CD14-positive monocyte (primary cell): ENCODE data around the gene AKAP8. TPM values are rescaled to one million over a fixed set of nuclear protein-coding genes. Genes with fewer than 3 reads are reported as not detected.

Experiments used
- DNase-seq, 3 donors: peaks; one replicate each; pipeline ENCODE4 v3.0.0-alpha.2; 2011 to 2022
- H2AFZ ChIP-seq: 2 replicates; pipeline ENCODE4 v1.6.0; 2012; ENCODE audit warnings: mild to moderate bottlenecking, low read depth, low read length, inconsistent platforms; ENCODE audit not compliant: insufficient read depth, poor library complexity, severe bottlenecking
- H3K27ac ChIP-seq, 2 donors: 1 replicate in 1 of 2; 2 replicates in 1 of 2; pipeline ENCODE4 v1.5.1; 2012 to 2013; ENCODE audit warnings: low read length in 2 of 2, control low read depth in 1 of 2, inconsistent platforms in 1 of 2, low read depth in 1 of 2, mild to moderate bottlenecking in 1 of 2
- H3K27me3 ChIP-seq, 2 donors: one replicate each; pipeline versions ENCODE4 v1.6.0 to v1.6.1; 2011 to 2013; ENCODE audit warnings: low read length in 2 of 2; ENCODE audit not compliant: control insufficient read depth in 2 of 2, insufficient read depth in 2 of 2
- H3K36me3 ChIP-seq, 2 donors: replicated peaks in 1 of 2; 1 replicate in 1 of 2; 2 replicates in 1 of 2; pipeline versions ENCODE4 v1.5.1 to v1.6.1; 2012 to 2013; ENCODE audit warnings: low read length in 2 of 2, control low read depth in 1 of 2, inconsistent platforms in 1 of 2, mild to moderate bottlenecking in 1 of 2; ENCODE audit not compliant: insufficient read depth in 2 of 2, control insufficient read depth in 1 of 2
- H3K4me1 ChIP-seq, 2 donors: 1 replicate in 1 of 2; 2 replicates in 1 of 2; pipeline versions ENCODE4 v1.5.1 to v1.6.1; 2012 to 2013; ENCODE audit warnings: low read length in 2 of 2, control low read depth in 1 of 2, inconsistent platforms in 1 of 2, mild to moderate bottlenecking in 1 of 2, moderate library complexity in 1 of 2; ENCODE audit not compliant: insufficient read depth in 2 of 2, control insufficient read depth in 1 of 2
- H3K4me2 ChIP-seq: replicated peaks from 2 replicates; pipeline ENCODE3; 2012; ENCODE audit warnings: low read length, moderate library complexity, mild to moderate bottlenecking; ENCODE audit not compliant: poor library complexity, severe bottlenecking; ENCODE audit errors: extremely low read depth
- H3K4me3 ChIP-seq, 3 experiments: fragments of 200-600 bp in 1 of 3; sonication (generic) in 1 of 3; replicated peaks in 1 of 3; 1 replicate in 2 of 3; 2 replicates in 1 of 3; pipeline ENCODE4 v1.5.1; 2011 to 2013; ENCODE audit warnings: low read length in 3 of 3, mild to moderate bottlenecking in 3 of 3, control low read depth in 2 of 3, low read depth in 2 of 3, inconsistent platforms in 1 of 3, moderate library complexity in 1 of 3
- H3K79me2 ChIP-seq: 2 replicates; pipeline ENCODE4 v1.6.0; 2012; ENCODE audit warnings: mild to moderate bottlenecking, control low read depth, inconsistent platforms, low read length, moderate library complexity; ENCODE audit not compliant: insufficient read depth
- H3K9ac ChIP-seq: 2 replicates; pipeline ENCODE4 v1.6.0; 2017; ENCODE audit warnings: low read length, mild to moderate bottlenecking; ENCODE audit not compliant: insufficient read depth, poor library complexity, severe bottlenecking
- H3K9me3 ChIP-seq, 2 donors: replicated peaks in 1 of 2; 1 replicate in 1 of 2; 2 replicates in 1 of 2; pipeline versions ENCODE4 v1.5.1 to v1.6.1; 2012 to 2013; ENCODE audit warnings: low read length in 2 of 2, control low read depth in 1 of 2; ENCODE audit not compliant: control insufficient read depth in 1 of 2, insufficient read depth in 1 of 2
- H4K20me1 ChIP-seq: 2 replicates; pipeline ENCODE4 v1.6.0; 2012; ENCODE audit warnings: mild to moderate bottlenecking, low read length, control low read depth, moderate library complexity; ENCODE audit not compliant: insufficient read depth
- H3K27ac Mint-ChIP-seq, 7 donors: one replicate each; pipeline ENCODE4 v1.8.0; 2020; ENCODE audit warnings: mild to moderate bottlenecking in 7 of 7, mixed read lengths in 7 of 7, moderate library complexity in 6 of 7, inconsistent platforms in 2 of 7
- H3K27me3 Mint-ChIP-seq, 3 donors: one replicate each; pipeline ENCODE4 v1.8.0; 2021 to 2022; ENCODE audit warnings: low read depth in 3 of 3, mild to moderate bottlenecking in 3 of 3, mixed read lengths in 3 of 3, moderate library complexity in 3 of 3, inconsistent platforms in 1 of 3
- H3K36me3 Mint-ChIP-seq, 2 donors: one replicate each; pipeline ENCODE4 v1.8.0; 2020; ENCODE audit warnings: mixed read lengths in 2 of 2, inconsistent platforms in 1 of 2, mild to moderate bottlenecking in 1 of 2
- H3K4me1 Mint-ChIP-seq: one replicate; pipeline ENCODE4 v1.8.0; 2020; ENCODE audit warnings: mild to moderate bottlenecking, mixed read lengths
- H3K4me3 Mint-ChIP-seq, 2 donors: one replicate each; pipeline ENCODE4 v1.8.0; 2020; ENCODE audit warnings: mild to moderate bottlenecking in 2 of 2, mixed read lengths in 2 of 2, moderate library complexity in 1 of 2
- H3K9me3 Mint-ChIP-seq, 7 donors: one replicate each; pipeline ENCODE4 v1.8.0; 2020 to 2022; ENCODE audit warnings: mixed read lengths in 7 of 7, mild to moderate bottlenecking in 6 of 7, moderate library complexity in 6 of 7, inconsistent platforms in 2 of 7
- WGBS: methylation state at CpG from one replicate; pipeline ENCODE4 v1.1.5; 2013; ENCODE audit warnings: missing lambda C conversion rate; ENCODE audit not compliant: insufficient coverage; 5-methylcytosine and 5-hydroxymethylcytosine counted together
- intact Hi-C, 2 donors: fragments of 100-400 bp; cut with micrococcal nuclease; formaldehyde crosslinking; loops; one replicate each; pipeline versions ENCODE4 v1.15.0 to v1.15.1; 2023
- polyA plus RNA-seq, 3 donors: library from polyadenylated mRNA; depleted of rRNA in 1 of 3; unstranded in 2 of 3; stranded (reverse) in 1 of 3; fragments of 300-500 nt in 2 of 3; fragments of >200 nt in 1 of 3; fragmentation: Illumina TruSeq in 2 of 3; gene quantifications; 1 replicate in 2 of 3; 2 replicates in 1 of 3; pipeline ENCODE4 v1.2.3, GENCODE V29; 2012 to 2021
- TF ChIP-seq, protein P1 (sequence below): fragments of 200-600 bp; IDR thresholded peaks from one replicate; pipeline ENCODE4 v1.8.0; 2022; ENCODE audit warnings: antibody characterized with exemption, mild to moderate bottlenecking

Gene AKAP8
- polyA plus RNA-seq, 3 donors: 8.0 to 25.9 (median 12.3) TPM

DNA sequence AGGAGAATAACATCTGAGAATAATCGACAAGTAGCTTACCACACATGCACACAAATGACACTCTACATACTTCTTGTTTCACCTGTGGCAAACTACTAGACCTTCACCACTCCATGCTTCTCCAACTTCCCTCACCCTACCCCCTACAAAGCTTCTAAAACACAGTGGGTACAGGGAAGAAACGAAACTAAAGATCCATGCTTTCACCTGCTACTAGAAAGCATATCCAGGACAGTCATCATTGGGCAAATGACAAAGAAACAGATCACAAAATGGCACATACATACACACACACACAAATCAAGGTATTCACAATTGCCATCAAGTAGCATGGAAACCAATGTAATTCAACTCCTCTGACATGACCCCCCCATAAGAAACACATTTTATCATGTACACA is 57.8 kb downstream of the AKAP8 start:
- Histone ChIP-seq H3K79me2 (peaks cover 100% of the 10 kb centered on the region), H3K4me2 (no peak overlapping the region), H3K27me3 (no peaks in the 10 kb centered on the region), H3K4me1 (peaks cover 77 to 80% of the 10 kb centered on the region in 2 donors), H3K27ac (peak overlapping the region in 1 of 2 donors; percentile 57), H3K36me3 (no peaks in the 10 kb centered on the region), H3K4me3 (no peak overlapping the region), H3K9me3 (no peaks in the 10 kb centered on the region), H4K20me1 (peaks cover 100% of the 10 kb centered on the region), H2AFZ (no peak overlapping the region), H3K9ac (no peak overlapping the region)
- peaks cover 0 to 3% (median 0%) of the 10 kb centered on the region in 7 donors for H3K9me3 Mint-ChIP-seq
- TF ChIP-seq, protein P1, sequence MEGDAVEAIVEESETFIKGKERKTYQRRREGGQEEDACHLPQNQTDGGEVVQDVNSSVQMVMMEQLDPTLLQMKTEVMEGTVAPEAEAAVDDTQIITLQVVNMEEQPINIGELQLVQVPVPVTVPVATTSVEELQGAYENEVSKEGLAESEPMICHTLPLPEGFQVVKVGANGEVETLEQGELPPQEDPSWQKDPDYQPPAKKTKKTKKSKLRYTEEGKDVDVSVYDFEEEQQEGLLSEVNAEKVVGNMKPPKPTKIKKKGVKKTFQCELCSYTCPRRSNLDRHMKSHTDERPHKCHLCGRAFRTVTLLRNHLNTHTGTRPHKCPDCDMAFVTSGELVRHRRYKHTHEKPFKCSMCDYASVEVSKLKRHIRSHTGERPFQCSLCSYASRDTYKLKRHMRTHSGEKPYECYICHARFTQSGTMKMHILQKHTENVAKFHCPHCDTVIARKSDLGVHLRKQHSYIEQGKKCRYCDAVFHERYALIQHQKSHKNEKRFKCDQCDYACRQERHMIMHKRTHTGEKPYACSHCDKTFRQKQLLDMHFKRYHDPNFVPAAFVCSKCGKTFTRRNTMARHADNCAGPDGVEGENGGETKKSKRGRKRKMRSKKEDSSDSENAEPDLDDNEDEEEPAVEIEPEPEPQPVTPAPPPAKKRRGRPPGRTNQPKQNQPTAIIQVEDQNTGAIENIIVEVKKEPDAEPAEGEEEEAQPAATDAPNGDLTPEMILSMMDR: no peak
- peaks cover 10 to 11% of the 10 kb centered on the region in 2 donors for H3K36me3 Mint-ChIP-seq
- peak overlapping the region; percentile 62 to 85 (median 68) for H3K27ac Mint-ChIP-seq
- peaks cover 0 to 3% (median 1%) of the 10 kb centered on the region in 3 donors for H3K27me3 Mint-ChIP-seq
- H3K4me1 Mint-ChIP-seq: peaks cover 83% of the 10 kb centered on the region
- intact Hi-C loops: no loop called here
- no peak overlapping the region for H3K4me3 Mint-ChIP-seq
- 78% methylated on average over 1 of the region's 2 CpGs for WGBS
- no peak for DNase-seq

- no peak for DNase-seq
- WGBS: 80% methylated on average over 1 of the region's 4 CpGs
Observed at GRCh38 chr19:15320116-15320515, 59.5 kb downstream of the AKAP8 start.

More at GRCh38 chr19:15320116-15320515, 59.5 kb downstream of the AKAP8 start:
- TF ChIP-seq, protein P1: no peak
- H3K27me3 ChIP-seq: no peaks in the 10 kb centered on the region
- Mint-ChIP-seq H3K36me3 (peaks cover 8 to 12% of the 10 kb centered on the region in 2 donors), H3K4me1 (peaks cover 74% of the 10 kb centered on the region), H3K9me3 (peaks cover 0 to 3% (median 0%) of the 10 kb centered on the region in 7 donors), H3K27me3 (peaks cover 0 to 2% (median 0%) of the 10 kb centered on the region in 3 donors), H3K27ac (peak overlapping the region in 3 of 7 donors; percentile 49 to 79 (median 68)), H3K4me3 (no peak overlapping the region)
- intact Hi-C loops: no loop called here
- H3K36me3 ChIP-seq: no peaks in the 10 kb centered on the region
- H3K4me1 ChIP-seq: peaks cover 72 to 73% of the 10 kb centered on the region in 2 donors
- H3K4me3 ChIP-seq: no peak overlapping the region
- H3K9me3 ChIP-seq: no peaks in the 10 kb centered on the region
- no peak overlapping the region for H3K4me2 ChIP-seq
- H4K20me1 ChIP-seq: peaks cover 100% of the 10 kb centered on the region
- H3K79me2 ChIP-seq: peaks cover 100% of the 10 kb centered on the region
- H3K27ac ChIP-seq: peak overlapping the region in 1 of 2 donors; percentile 80
- no peak overlapping the region for H2AFZ ChIP-seq
- no peak overlapping the region for H3K9ac ChIP-seq
